ENCODE data around the gene CEP112.

- TF ChIP-seq TP53 (CRISPR knock-in tag; IDR thresholded peaks at IDR 0.05) (no peak), FOXJ3 (CRISPR knock-in tag; IDR thresholded peaks at IDR 0.05; ENCODE audit: borderline replicate concordance) (no peak), RELA (CRISPR knock-in tag; IDR thresholded peaks at IDR 0.05; ENCODE audit: borderline replicate concordance) (no peak), CTCF (IDR thresholded peaks at IDR 0.05) (no peak)
These were observed 41.2 kb downstream of the CEP112 start for GRCh38 chr17:66150708-66151107.

Data from WTC11 (cell line).